Thyroid gland (tissue), 4 donors: ENCODE data around the gene KCNJ3.

Experiments used
- POLR2A ChIP-seq, 2 donors: fragments of 450-650 bp; IDR thresholded peaks; one replicate each; pipeline ENCODE4 v1.6.1; 2017; ENCODE audit warnings: antibody characterized with exemption in 2 of 2, mild to moderate bottlenecking in 2 of 2, moderate library complexity in 1 of 2
- TF ChIP-seq, protein P1 (sequence below), 6 experiments: fragments of 200-600 bp in 3 of 6; fragments of 450-650 bp in 3 of 6; sonication (generic) in 3 of 6; IDR thresholded peaks; one replicate each; pipeline ENCODE4 v1.5.1; 2016 to 2019; ENCODE audit warnings: antibody characterized with exemption in 6 of 6, mild to moderate bottlenecking in 2 of 6, inconsistent platforms in 1 of 6, moderate library complexity in 1 of 6

DNA sequence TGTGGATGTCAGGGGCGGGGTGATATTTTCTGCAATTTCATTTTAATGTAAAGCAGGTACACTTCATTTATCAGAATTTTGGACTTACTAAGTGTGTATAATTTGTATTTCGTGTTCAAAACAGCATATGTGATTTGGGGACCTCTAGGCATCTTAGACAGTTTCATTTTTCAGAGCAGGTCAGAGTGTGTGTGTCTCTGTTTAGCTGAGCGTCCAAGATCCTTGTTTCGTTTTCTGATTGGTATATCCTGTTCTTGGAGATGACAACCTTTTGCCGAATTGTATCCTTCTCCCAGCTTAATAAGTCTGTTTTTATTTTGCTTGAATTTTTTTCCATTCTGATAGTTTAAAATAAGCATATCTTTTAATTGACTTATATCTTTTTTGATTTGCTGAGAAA is 128.3 kb downstream of the KCNJ3 start:
- TF ChIP-seq, protein P1, sequence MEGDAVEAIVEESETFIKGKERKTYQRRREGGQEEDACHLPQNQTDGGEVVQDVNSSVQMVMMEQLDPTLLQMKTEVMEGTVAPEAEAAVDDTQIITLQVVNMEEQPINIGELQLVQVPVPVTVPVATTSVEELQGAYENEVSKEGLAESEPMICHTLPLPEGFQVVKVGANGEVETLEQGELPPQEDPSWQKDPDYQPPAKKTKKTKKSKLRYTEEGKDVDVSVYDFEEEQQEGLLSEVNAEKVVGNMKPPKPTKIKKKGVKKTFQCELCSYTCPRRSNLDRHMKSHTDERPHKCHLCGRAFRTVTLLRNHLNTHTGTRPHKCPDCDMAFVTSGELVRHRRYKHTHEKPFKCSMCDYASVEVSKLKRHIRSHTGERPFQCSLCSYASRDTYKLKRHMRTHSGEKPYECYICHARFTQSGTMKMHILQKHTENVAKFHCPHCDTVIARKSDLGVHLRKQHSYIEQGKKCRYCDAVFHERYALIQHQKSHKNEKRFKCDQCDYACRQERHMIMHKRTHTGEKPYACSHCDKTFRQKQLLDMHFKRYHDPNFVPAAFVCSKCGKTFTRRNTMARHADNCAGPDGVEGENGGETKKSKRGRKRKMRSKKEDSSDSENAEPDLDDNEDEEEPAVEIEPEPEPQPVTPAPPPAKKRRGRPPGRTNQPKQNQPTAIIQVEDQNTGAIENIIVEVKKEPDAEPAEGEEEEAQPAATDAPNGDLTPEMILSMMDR (IDR thresholded peaks at IDR 0.05) = no peak
- TF ChIP-seq POLR2A (IDR thresholded peaks at IDR 0.05) = no peak
